ENCODE results near the gene RPUSD1. TPM values are rescaled to one million over a fixed set of nuclear protein-coding genes. Genes with fewer than 3 reads are reported as not detected.
A peak's percentile ranks its signal among the peaks of the same experiment; 100 is the strongest.

The RPUSD1 gene
- total RNA-seq, 1 experiment from 2014 or later: 41.1 TPM

GRCh38 chr16:803754-804080 is 15.5 kb upstream of the RPUSD1 start:
- BruUV-seq (replicated peaks): no TSS peak
- H3K9me3 ChIP-seq (ENCODE audit: low read depth, low read length, poor library complexity, severe bottlenecking): no peaks in the 10 kb centered on the region
- H3K36me3 ChIP-seq (ENCODE audit: insufficient read depth, low read length, poor library complexity, severe bottlenecking): no peaks in the 10 kb centered on the region
- intact Hi-C loops (cut with micrococcal nuclease; ENCODE audit: unreplicated experiment): no loop called here
- CTCF ChIA-PET: interaction anchor here (0.7 kb wide), 1 partner anchor 89 kb away, joined by 4 read pairs; no protein-coding TSS in a partner anchor
- no peak overlapping the region for H3K4me3 ChIP-seq (ENCODE audit: low read depth, low read length, poor library complexity, severe bottlenecking)
- H3K27ac ChIP-seq (ENCODE audit: low read depth, low read length, poor library complexity, severe bottlenecking): no peak overlapping the region
- no peak for DNase-seq (ENCODE audit: low spot score)
- POLR2A ChIA-PET (ENCODE audit: low non-redundant PET): interaction anchor here (0.8 kb wide), 1 partner anchor 482 kb away, joined by 11 read pairs; no protein-coding TSS in a partner anchor
- no peaks in the 10 kb centered on the region for H3K4me1 ChIP-seq (ENCODE audit: insufficient read depth, low read length, poor library complexity, severe bottlenecking)
- TF ChIP-seq EZH2 (IDR thresholded peaks at IDR 0.05; ENCODE audit: borderline replicate concordance, low read depth, low read length, poor library complexity, severe bottlenecking): no peak
- TF ChIP-seq, protein P1, sequence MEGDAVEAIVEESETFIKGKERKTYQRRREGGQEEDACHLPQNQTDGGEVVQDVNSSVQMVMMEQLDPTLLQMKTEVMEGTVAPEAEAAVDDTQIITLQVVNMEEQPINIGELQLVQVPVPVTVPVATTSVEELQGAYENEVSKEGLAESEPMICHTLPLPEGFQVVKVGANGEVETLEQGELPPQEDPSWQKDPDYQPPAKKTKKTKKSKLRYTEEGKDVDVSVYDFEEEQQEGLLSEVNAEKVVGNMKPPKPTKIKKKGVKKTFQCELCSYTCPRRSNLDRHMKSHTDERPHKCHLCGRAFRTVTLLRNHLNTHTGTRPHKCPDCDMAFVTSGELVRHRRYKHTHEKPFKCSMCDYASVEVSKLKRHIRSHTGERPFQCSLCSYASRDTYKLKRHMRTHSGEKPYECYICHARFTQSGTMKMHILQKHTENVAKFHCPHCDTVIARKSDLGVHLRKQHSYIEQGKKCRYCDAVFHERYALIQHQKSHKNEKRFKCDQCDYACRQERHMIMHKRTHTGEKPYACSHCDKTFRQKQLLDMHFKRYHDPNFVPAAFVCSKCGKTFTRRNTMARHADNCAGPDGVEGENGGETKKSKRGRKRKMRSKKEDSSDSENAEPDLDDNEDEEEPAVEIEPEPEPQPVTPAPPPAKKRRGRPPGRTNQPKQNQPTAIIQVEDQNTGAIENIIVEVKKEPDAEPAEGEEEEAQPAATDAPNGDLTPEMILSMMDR (conservative IDR thresholded peaks at IDR 0.05; ENCODE audit: low read depth, low read length): no peak
- peaks cover 45% of the 10 kb centered on the region for H3K27me3 ChIP-seq (replicated peaks; ENCODE audit: insufficient read depth, low read depth, low read length, poor library complexity)

GRCh38 chr16:802914-803753 is 15.0 kb upstream of the RPUSD1 start:
- Histone ChIP-seq H3K27me3 (replicated peaks; ENCODE audit: insufficient read depth, low read depth, low read length, poor library complexity) (peaks cover 45% of the 10 kb centered on the region), H3K36me3 (ENCODE audit: insufficient read depth, low read length, poor library complexity, severe bottlenecking) (no peaks in the 10 kb centered on the region), H3K4me1 (ENCODE audit: insufficient read depth, low read length, poor library complexity, severe bottlenecking) (no peaks in the 10 kb centered on the region), H3K9me3 (ENCODE audit: low read depth, low read length, poor library complexity, severe bottlenecking) (no peaks in the 10 kb centered on the region), H3K27ac (ENCODE audit: low read depth, low read length, poor library complexity, severe bottlenecking) (no peak overlapping the region), H3K4me3 (ENCODE audit: low read depth, low read length, poor library complexity, severe bottlenecking) (no peak overlapping the region)
- POLR2A ChIA-PET (ENCODE audit: low non-redundant PET): interaction anchor here (0.8 kb wide), 1 partner anchor 481 kb away, joined by 11 read pairs; no protein-coding TSS in a partner anchor
- TF ChIP-seq, protein P1 (conservative IDR thresholded peaks at IDR 0.05; ENCODE audit: low read depth, low read length): no peak
- TF ChIP-seq EZH2 (IDR thresholded peaks at IDR 0.05; ENCODE audit: borderline replicate concordance, low read depth, low read length, poor library complexity, severe bottlenecking): peak; percentile 59
- no peak for DNase-seq (ENCODE audit: low spot score)
- intact Hi-C loops (cut with micrococcal nuclease; ENCODE audit: unreplicated experiment): no loop called here
- no TSS peak for BruUV-seq (replicated peaks)
- CTCF ChIA-PET: interaction anchor here (0.7 kb wide), 1 partner anchor 89 kb away, joined by 4 read pairs; no protein-coding TSS in a partner anchor

GRCh38 chr16:802461-802860 is 14.3 kb upstream of the RPUSD1 start:
- ChIA-PET CTCF (no interaction called here), POLR2A (ENCODE audit: low non-redundant PET) (no interaction called here)
- peaks cover 45% of the 10 kb centered on the region for H3K27me3 ChIP-seq (replicated peaks; ENCODE audit: insufficient read depth, low read depth, low read length, poor library complexity)

More at GRCh38 chr16:802461-802860, 14.3 kb upstream of the RPUSD1 start:
- BruUV-seq (replicated peaks): no TSS peak
- Histone ChIP-seq H3K4me1 (ENCODE audit: insufficient read depth, low read length, poor library complexity, severe bottlenecking) (no peaks in the 10 kb centered on the region), H3K27ac (ENCODE audit: low read depth, low read length, poor library complexity, severe bottlenecking) (no peak overlapping the region), H3K9me3 (ENCODE audit: low read depth, low read length, poor library complexity, severe bottlenecking) (no peaks in the 10 kb centered on the region), H3K36me3 (ENCODE audit: insufficient read depth, low read length, poor library complexity, severe bottlenecking) (no peaks in the 10 kb centered on the region), H3K4me3 (ENCODE audit: low read depth, low read length, poor library complexity, severe bottlenecking) (no peak overlapping the region)
- no peak for DNase-seq (ENCODE audit: low spot score)
- intact Hi-C loops (cut with micrococcal nuclease; ENCODE audit: unreplicated experiment): no loop called here
- TF ChIP-seq, protein P1 (conservative IDR thresholded peaks at IDR 0.05; ENCODE audit: low read depth, low read length): no peak
- TF ChIP-seq EZH2 (IDR thresholded peaks at IDR 0.05; ENCODE audit: borderline replicate concordance, low read depth, low read length, poor library complexity, severe bottlenecking): no peak

Data from A673 (cell line).